OCI-M2 (cell line): ENCODE data around the gene FTO.
"Not testable (repeated sequence)": the region's sequence is repeated elsewhere in the genome, so short reads cannot be mapped to it uniquely, and the experiment has no call there.

ENCODE experiments used
- DNase-seq: peaks from one replicate; lab custom pipeline; 2025; ENCODE audit not compliant: unreplicated experiment; lab: John Stamatoyannopoulos, UW

FTO gene

DNA sequence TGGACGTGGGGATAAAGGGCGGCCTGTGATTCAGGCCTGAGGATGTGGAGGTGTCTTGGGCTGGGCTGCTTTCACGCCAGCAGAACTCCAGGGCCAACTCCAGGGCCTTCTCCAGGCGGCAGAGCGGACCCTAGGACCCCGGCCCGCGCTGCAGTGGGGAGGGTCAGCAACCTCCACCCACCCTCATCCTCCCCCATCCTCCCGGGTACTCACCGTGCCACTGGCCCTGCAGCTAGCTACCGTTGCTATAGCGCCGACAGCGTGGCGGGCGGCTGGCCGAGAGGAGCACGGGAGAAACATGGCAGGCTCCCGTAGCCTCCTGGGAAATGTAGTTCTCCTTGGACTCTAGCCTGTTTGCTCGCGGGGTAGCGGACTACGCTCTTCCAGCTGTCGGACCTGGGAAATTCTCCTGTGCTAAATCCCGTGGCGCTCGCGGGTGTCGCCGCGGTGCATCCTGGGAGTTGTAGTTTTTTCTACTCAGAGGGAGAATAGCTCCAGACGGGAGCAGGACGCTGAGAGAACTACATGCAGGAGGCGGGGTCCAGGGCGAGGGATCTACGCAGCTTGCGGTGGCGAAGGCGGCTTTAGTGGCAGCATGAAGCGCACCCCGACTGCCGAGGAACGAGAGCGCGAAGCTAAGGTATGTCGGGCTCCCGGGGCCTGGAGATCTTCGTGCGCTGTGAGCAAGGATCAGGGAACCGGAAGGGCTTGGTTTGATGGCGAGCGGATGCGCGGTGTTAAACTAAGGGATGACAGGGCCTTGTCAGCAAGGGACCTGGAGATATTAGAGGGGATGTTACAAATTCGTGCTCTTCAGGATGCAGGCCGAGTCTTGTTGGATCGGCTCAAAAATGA lies at the start of gene FTO, which contains the start of gene RPGRIP1L:
Gene FTO (plus strand): TSS at position 567 of the 855 bp plus-strand sequence.
Gene RPGRIP1L (minus strand): TSS at position 270 of the 855 bp plus-strand sequence. CDS start 3,136 bp downstream, outside the sequence.
- DNase-seq, result peak; percentile 78

- no peak for DNase-seq
Measured at GRCh38 chr16:53654946-53655345, 49.0 kb upstream of the FTO start.

GRCh38 chr16:53662072-53662471 lies 41.9 kb upstream of the FTO start:
- no peak for DNase-seq

DNA sequence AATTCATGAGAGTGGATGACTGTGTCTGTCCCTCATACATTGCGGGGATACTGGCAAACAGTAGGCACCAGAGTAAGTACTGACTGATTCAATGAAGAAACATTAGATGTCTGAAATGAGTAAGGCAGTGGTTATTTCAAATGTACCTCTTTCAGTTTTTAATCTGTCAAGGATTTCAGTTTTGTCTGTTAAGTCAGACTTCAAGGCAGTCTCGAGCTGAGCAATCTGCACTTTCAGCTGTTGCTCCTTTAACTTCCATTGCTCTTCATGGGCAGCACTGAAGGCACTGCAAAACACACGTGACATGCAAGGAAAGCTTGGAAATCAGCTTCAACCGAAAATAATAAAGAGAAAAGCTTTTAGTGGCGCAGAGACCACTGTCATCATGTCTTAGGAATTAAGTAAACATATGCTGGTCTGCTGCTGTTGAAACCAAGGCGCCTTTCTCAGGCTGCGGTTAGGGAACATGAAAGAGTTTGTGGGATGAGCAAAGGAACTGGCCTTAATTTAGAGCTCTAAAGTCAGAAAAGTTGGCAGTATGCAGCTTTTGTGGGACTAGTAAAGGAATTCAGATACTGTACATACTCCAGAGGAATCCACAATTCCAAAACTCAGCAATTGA lies 39.1 kb upstream of the FTO start:
- DNase-seq, result no peak

- no peak for DNase-seq
Measured at GRCh38 chr16:53666786-53667415, 37.1 kb upstream of the FTO start.

- no peak for DNase-seq
Measured at GRCh38 chr16:53668869-53669268, 35.1 kb upstream of the FTO start.

DNA sequence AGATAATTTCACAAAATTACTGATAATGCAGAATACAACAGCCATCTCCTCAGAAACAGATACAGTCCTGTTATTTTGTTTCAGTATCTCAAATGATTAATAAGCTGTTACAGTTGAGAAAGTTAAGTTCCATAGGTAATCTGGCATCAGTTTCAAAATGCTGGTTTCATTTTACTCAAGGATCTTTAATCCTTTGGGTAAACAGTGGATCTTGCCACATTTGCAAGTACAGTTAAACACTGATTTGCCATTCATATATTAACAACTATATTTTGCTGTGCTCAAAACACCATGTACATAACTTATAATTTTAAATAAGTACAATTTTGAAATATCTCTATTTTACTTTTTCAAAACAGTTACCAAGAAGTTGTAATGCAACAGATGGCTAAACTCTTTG lies 31.5 kb upstream of the FTO start:
- no peak for DNase-seq

DNA sequence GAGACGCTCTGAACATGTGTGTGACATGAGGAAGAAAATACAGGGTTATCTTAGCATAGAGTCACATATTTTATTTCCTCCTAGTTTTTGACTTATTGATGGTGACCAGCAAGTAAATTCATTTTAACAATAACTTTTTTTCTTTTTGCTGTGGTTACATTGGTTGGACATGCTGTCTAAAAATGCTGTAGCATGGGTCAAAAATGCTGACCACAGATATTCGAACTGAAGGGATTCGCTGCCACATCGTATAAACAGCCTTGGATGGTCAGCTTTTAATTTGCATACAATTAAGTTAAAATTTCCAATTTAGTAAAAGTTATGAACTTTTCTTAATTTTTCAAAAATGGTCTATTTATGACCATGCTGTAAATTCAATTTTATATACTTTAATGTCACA lies 30.8 kb upstream of the FTO start:
- no peak for DNase-seq

DNA sequence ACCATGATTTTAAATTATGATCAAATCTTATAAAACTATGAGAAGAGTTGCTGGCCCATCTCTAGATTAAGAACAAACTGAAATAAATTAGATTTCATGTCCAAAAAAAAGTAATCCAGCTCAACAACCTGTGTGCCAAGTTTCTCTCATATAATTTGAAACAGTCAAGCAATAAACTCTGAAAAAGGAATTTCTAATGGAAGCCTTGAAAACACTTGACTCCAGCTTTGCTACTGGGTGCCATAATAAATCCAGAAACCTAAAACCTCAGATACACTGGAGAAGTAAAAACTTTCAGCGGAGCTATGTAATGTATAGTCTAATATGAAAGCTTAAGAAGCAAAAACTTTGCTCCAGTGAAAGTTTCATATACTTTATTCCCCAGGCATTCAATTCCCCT lies 25.8 kb upstream of the FTO start:
- DNase-seq, result no peak

DNA sequence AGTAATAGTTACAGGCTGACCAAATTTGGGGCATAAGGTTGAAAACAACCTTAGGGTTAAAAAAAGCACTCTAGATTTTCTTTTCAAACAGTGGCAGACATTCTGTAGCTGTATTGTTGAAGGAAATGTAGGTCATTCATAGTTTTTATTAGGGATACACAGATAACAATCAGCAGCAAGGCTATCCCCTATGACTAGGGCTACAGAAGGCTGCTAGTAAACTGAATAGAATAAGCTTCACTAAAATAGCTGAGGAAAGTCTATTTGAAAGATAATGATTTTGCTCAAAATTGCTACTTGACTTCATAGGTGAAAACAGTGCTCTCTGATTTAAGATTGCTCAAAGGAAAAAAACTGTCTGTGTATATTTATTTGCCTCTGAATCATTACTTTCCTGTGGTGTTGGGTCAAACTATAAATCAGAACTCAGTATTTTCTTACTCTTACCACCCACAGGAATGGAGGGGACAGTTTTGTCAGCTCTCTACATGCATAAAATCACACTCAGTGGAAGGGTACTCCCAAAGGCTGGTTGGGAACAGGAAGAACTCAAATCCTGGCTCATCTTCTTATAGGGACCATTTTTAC lies 25.1 kb upstream of the FTO start:
- DNase-seq, result no peak

GRCh38 chr16:53680756-53681155 lies 23.2 kb upstream of the FTO start:
- DNase-seq, result no peak

DNA sequence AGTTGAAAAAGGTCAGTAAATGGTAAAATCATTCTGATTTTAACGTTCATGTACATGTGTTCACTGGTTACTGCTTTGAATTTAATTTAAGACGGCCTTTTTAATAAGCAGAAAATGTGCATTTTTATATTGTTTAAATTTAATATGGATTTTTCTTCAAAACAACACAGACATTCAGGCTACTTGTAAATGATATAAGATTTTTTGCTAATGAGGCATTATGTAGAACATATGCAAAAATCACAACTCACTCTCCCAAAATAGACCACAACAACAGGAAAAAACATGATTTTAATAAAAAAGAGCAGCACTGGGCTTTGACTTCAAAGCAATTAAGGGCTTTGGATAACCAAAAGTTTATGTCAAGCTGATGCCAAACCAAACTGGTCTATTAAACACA lies 22.6 kb upstream of the FTO start:
- DNase-seq, result no peak

DNA sequence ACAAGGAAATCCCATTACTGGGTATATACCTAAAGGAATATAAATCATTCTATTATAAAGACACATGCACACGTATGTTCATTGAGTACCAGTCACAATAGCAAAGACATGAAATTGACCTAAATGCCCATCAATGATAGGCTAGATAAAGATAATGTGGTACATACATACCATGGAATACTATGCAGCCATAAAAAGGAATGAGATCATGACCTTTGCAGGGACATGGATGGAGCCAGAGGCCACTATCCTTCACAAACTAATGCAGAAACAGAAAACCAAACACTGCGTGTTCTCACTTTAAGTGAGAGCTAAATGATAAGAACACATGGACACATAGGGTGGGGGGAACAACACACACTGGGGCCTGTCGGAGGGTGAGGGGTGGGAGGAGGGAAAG lies 18.6 kb upstream of the FTO start:
- DNase-seq, result not testable (repeated sequence)

DNA sequence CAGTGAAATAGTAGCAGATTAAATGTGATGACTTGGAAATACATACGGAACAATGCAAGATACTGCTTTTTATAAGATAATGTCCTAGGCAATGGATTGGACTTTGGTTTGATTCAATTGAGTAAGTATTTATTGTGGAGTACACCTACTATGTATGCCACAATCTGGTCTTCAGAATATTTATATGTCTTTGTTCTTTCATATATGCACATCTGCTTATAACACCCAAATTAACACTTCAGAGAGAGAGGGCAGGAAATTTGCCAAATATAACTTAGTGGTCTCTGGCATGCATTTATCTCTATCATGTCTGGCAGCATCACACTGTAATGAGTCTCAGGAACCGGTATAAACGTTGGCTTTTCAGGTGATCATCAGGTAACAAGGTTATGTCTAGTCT lies 17.2 kb upstream of the FTO start:
- DNase-seq, result no peak

DNA sequence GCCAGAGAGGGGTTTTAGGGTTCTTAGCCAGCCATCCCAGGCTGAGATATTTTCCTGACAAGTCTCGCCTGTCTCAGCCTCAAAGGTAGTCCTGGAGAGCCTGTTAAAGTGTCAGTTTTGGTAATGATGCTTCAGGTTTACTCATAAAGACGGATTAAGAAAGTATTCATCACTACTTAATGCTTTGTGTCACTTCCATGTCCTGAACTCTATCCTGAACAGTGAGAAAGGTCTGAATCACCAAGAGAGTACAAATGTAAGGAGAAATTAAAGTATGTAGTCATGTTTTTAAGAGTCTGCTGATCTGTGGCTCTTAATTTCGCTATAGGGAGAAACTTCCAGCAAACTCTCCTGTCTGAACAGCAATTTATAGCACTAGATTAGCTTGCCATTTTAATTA lies 14.3 kb upstream of the FTO start:
- DNase-seq, result no peak

DNA sequence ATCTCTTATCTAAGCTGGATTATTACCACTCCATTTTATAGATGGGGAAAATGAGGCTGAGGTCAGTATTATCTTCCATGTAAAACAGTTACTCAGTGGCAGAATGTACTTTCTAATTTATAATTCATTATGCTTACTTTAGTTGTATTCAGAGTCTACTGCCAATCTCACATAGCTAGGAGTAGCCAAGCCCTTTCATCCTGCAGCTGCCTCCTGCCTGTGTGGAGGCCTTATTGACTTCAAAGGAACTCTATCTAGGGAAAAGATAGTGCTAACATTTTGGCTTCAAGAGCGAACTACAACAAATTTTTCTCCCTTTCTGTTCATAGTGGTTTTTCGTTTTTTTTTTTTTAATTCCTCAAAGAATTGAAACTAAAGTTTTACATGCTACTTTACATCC lies 13.2 kb upstream of the FTO start:
- DNase-seq, result no peak

GRCh38 chr16:53692146-53692545 lies 11.8 kb upstream of the FTO start:
- no peak for DNase-seq

- no peak for DNase-seq
Measured at GRCh38 chr16:53693320-53693719, 10.6 kb upstream of the FTO start.

GRCh38 chr16:53695070-53695469 lies 8.9 kb upstream of the FTO start:
- no peak for DNase-seq

DNA sequence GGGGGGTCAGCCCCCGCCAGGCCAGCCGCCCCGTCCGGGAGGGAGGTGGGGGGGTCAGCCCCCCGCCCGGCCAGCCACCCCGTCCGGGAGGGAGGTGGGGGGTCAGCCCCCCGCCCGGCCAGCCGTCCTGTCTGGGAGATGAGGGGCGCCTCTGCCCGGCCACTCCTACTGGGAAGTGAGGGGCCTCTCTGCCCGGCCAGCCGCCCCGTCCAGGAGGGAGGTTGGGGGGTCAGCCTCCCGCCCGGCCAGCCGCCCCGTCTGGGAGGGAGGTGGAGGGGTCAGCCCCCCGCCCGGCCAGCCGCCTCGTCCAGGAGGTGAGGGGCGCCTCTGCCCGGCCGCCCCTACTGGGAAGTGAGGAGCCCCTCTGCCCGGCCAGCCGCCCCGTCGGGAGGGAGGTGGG lies 5.7 kb upstream of the FTO start:
- not testable (repeated sequence) for DNase-seq

GRCh38 chr16:53704445-53704813 lies 473 bp downstream of the FTO start:
- DNase-seq, result no peak

- DNase-seq, result no peak
Measured at GRCh38 chr16:53707671-53708070, 3.7 kb downstream of the FTO start.
